Caco-2 (cell line): ENCODE data around the gene NKX2-1. TPM values are rescaled to one million over a fixed set of nuclear protein-coding genes. Genes with fewer than 3 reads are reported as not detected.

Experiments
- BruUV-seq: library from RNA; stranded (reverse); fragments of 400-500 nt; replicated peaks from 2 replicates; lab custom pipeline; 2021; lab: Mats Ljungman, UMichigan
- CTCF ChIA-PET: fragments of 300-600 bp; sonication (Branson Sonifier 250); formaldehyde crosslinking; loops from one replicate; lab custom pipeline; 2022; ENCODE audit warnings: antibody characterized with exemption; lab: Charles Lee
- POLR2A ChIA-PET: fragments of 300-600 bp; sonication (Branson Sonifier 250); formaldehyde crosslinking; loops from one replicate; lab custom pipeline; 2022; ENCODE audit warnings: antibody characterized with exemption; lab: Charles Lee
- DNase-seq, 2 experiments: peaks; one replicate each; pipeline versions ENCODE4 v3.0.0 to v3.0.0-alpha.2; 2020 to 2022
- H3K27me3 ChIP-seq: replicated peaks from 2 replicates; pipeline ENCODE4 v1.6.0; 2011; ENCODE audit warnings: low read length; ENCODE audit not compliant: control insufficient read depth, insufficient read depth
- H3K36me3 ChIP-seq: 2 replicates; pipeline ENCODE4 v1.5.1; 2011; ENCODE audit warnings: low read length; ENCODE audit not compliant: control insufficient read depth, insufficient read depth
- H3K4me1 ChIP-seq: fragments of 250-450 bp; sonication (Bioruptor Pico); 2 replicates; pipeline ENCODE4 v1.5.1; 2020; ENCODE audit warnings: mild to moderate bottlenecking
- H3K4me3 ChIP-seq: 2 replicates; pipeline ENCODE4 v1.5.1; 2011; ENCODE audit warnings: low read depth, mild to moderate bottlenecking, control low read depth, low read length
- H3K9me3 ChIP-seq: fragments of 250-450 bp; sonication (Bioruptor Pico); 2 replicates; pipeline ENCODE4 v1.5.1; 2020; ENCODE audit warnings: mild to moderate bottlenecking, moderate library complexity
- H3K27ac Mint-ChIP-seq: one replicate; pipeline ENCODE4 v1.8.0; 2022; ENCODE audit warnings: mixed read lengths; ENCODE audit not compliant: unreplicated experiment
- H3K27me3 Mint-ChIP-seq: one replicate; pipeline ENCODE4 v1.8.0; 2022; ENCODE audit warnings: mixed read lengths; ENCODE audit not compliant: insufficient read depth, unreplicated experiment
- H3K36me3 Mint-ChIP-seq: one replicate; pipeline ENCODE4 v1.8.0; 2022; ENCODE audit warnings: mild to moderate bottlenecking, mixed read lengths; ENCODE audit not compliant: insufficient read depth, unreplicated experiment
- H3K4me1 Mint-ChIP-seq: one replicate; pipeline ENCODE4 v1.8.0; 2022; ENCODE audit warnings: low read depth, mixed read lengths; ENCODE audit not compliant: unreplicated experiment
- H3K4me3 Mint-ChIP-seq: one replicate; pipeline ENCODE4 v1.8.0; 2022; ENCODE audit warnings: mild to moderate bottlenecking, moderate library complexity, mixed read lengths; ENCODE audit not compliant: unreplicated experiment
- H3K9me3 Mint-ChIP-seq: one replicate; pipeline ENCODE4 v1.8.0; 2022; ENCODE audit warnings: mixed read lengths; ENCODE audit not compliant: unreplicated experiment
- intact Hi-C: fragments of 100-400 bp; cut with micrococcal nuclease; formaldehyde crosslinking; loops from one replicate; pipeline ENCODE4 v1.10.0; 2022; ENCODE audit not compliant: unreplicated experiment
- total RNA-seq: library from RNA; stranded (reverse); gene quantifications from 2 replicates; pipeline ENCODE4 v1.2.3, GENCODE V29; 2022
- TF ChIP-seq, protein P1 (sequence below), 2 experiments: fragments of 200-600 bp in 1 of 2; IDR thresholded peaks; 1 replicate in 1 of 2; 2 replicates in 1 of 2; pipeline versions ENCODE4 v1.5.1 to v1.8.0; 2011 to 2022; ENCODE audit warnings: antibody characterized with exemption in 1 of 2, control low read depth in 1 of 2, inconsistent platforms in 1 of 2, low read depth in 1 of 2, low read length in 1 of 2, mild to moderate bottlenecking in 1 of 2, moderate library complexity in 1 of 2; ENCODE audit not compliant: insufficient read depth in 1 of 2, severe bottlenecking in 1 of 2, unreplicated experiment in 1 of 2

The NKX2-1 gene
- total RNA-seq, 1 experiment from 2014 or later, result 0.66 TPM

DNA sequence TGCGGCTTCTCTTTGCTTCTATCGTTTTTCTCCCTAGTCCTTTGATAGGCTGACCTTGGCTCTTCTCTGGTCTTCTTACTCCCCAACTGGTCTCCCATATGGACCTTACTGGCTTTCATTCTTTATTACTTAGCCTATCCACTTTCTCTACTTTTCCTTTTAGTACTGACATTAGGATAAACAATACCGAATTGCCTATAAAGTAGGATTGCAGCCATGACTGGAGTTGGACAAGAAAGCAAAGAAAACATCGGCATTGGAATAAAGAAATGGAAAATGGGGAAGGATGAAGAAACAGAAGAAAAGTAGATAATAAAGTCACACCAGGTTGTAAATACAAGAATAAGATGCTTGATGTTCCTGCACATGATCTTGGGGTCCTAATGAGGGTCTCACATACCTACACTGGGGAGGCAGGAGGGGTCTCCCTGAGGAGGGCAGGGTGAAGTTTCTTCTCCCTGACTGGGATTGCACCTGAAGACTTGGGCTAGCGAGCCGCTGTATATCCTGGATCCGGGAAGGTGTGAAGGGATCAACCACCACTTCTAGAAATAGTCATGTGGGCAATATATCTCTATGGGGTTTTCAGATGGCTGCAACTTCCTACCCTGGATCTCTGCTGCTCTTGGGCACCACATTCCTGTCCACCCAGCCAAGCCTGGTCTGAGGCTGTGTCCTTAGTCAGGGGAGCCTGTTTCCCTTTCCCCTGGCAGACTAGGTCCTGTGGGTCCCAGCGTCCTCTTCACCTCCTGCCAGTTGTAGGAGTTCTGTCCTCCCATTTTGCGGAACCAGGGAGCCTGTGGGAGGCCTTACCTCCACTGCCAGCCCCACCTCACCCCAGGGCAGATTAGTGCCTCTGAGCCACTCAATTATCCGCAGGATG is 13.1 kb downstream of the NKX2-1 start:
- DNase-seq, result no peak
- Histone ChIP-seq H3K4me3 (no peak overlapping the region), H3K4me1 (peaks cover 1% of the 10 kb centered on the region; the same call in 1 of the 2 replicates), H3K9me3 (no peaks in the 10 kb centered on the region), H3K27me3 (no peaks in the 10 kb centered on the region), H3K36me3 (no peaks in the 10 kb centered on the region)
- BruUV-seq, result no TSS peak
- no peaks in the 10 kb centered on the region for H3K36me3 Mint-ChIP-seq
- ChIA-PET POLR2A (no interaction called here), CTCF (no interaction called here)
- H3K4me3 Mint-ChIP-seq, result no peak overlapping the region
- H3K27ac Mint-ChIP-seq, result no peak overlapping the region
- intact Hi-C loops, result no loop called here
- TF ChIP-seq, protein P1, sequence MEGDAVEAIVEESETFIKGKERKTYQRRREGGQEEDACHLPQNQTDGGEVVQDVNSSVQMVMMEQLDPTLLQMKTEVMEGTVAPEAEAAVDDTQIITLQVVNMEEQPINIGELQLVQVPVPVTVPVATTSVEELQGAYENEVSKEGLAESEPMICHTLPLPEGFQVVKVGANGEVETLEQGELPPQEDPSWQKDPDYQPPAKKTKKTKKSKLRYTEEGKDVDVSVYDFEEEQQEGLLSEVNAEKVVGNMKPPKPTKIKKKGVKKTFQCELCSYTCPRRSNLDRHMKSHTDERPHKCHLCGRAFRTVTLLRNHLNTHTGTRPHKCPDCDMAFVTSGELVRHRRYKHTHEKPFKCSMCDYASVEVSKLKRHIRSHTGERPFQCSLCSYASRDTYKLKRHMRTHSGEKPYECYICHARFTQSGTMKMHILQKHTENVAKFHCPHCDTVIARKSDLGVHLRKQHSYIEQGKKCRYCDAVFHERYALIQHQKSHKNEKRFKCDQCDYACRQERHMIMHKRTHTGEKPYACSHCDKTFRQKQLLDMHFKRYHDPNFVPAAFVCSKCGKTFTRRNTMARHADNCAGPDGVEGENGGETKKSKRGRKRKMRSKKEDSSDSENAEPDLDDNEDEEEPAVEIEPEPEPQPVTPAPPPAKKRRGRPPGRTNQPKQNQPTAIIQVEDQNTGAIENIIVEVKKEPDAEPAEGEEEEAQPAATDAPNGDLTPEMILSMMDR (IDR thresholded peaks at IDR 0.05; ENCODE audit: insufficient read depth in 1 of 2, low read depth in 1 of 2, low read length in 1 of 2, severe bottlenecking in 1 of 2, unreplicated experiment in 1 of 2), result no peak
- peaks cover 25% of the 10 kb centered on the region for H3K27me3 Mint-ChIP-seq
- no peaks in the 10 kb centered on the region for H3K9me3 Mint-ChIP-seq
- no peaks in the 10 kb centered on the region for H3K4me1 Mint-ChIP-seq

DNA sequence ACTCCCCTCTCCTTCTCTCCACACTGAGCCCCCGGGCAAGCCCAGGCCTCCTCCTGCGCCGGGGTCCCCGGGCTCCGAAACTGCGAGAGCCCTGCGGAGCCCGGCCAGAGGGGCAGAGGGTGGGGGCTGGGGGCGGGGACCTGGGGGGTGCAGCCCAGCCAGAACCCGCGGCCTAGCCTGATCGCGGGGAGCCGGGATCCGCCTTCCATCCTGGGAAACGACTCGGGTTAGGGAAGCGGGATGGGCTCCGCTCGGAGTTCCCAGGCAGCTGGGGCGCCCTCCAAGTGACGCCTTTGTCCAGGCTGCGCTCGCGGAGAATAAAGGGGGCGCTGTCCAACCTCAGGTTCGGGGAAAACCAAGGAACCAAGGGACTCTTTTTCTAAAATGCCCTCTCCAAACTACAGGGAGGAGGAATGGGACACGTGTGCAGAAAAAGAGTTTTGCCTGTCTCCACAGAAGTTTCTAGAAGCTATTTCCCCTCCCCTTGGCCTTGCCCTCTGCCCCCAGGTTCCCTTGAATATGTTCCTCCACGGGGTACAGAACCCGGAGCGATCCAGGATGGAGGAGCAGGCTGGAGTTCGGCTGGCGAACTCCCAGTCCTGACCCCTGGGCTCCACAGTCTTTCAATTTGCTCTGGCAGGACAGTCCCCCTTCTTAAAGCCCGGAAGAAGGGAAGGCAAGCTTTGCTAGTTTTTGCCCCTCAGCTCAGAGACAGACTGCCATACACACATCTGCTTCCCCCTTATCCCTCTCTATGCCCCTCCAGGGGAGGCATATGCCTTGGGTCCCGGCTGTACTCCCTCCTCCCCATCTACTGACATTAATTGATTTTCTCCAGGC is 13.9 kb downstream of the NKX2-1 start:
- H3K27ac Mint-ChIP-seq, result no peak overlapping the region

More for the DNA sequence above, 13.9 kb downstream of the NKX2-1 start:
- Mint-ChIP-seq H3K4me1 (no peaks in the 10 kb centered on the region), H3K36me3 (no peaks in the 10 kb centered on the region), H3K9me3 (no peaks in the 10 kb centered on the region), H3K4me3 (no peak overlapping the region), H3K27me3 (peaks cover 28% of the 10 kb centered on the region)
- Histone ChIP-seq H3K4me1 (no peaks in the 10 kb centered on the region), H3K4me3 (no peak overlapping the region), H3K36me3 (no peaks in the 10 kb centered on the region), H3K9me3 (no peaks in the 10 kb centered on the region), H3K27me3 (no peaks in the 10 kb centered on the region)
- CTCF ChIA-PET, result no interaction called here
- TF ChIP-seq, protein P1 (IDR thresholded peaks at IDR 0.05; ENCODE audit: insufficient read depth in 1 of 2, low read depth in 1 of 2, low read length in 1 of 2, severe bottlenecking in 1 of 2, unreplicated experiment in 1 of 2), result no peak
- DNase-seq, result no peak
- no TSS peak for BruUV-seq
- intact Hi-C loops, result no loop called here
- POLR2A ChIA-PET, result no interaction called here
